ENCODE results near the gene RNF217.

Gene RNF217

DNA sequence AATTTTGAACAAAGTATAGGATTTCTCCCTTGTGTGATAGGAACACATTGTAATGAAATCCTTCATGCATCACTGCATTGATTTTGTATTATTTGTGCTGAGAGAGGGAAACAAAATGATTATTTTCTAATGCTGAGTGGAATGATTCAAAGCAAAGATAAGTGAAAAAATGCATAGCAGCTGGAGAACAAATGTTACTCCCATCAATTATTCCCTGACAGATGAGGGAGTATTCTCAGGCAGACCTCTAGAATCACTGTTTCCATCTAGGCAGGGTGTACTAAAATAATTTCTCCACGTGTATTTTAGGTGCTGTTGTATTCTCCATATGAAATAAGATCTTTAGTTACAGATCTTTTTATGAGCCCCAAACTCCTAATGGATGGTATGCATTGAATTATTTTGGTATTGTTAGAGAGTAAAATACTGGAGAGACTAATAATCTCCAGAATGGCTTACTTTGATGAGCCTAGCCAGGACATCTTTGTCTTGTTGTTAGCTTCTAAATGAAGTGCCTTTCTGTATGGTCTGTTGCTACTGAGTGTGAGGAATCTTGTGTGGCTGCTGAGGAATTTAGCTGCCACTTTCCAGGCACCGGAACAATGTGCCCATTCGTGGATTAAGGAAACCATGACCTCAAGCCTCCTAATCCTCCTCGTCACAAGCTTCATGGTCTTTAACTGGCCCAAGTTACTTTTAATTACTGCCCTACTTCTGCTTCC, 39.6 kb downstream of the RNF217 start:
- no peak for TF ChIP-seq CTCF (IDR thresholded peaks at IDR 0.05; ENCODE audit: borderline replicate concordance, control extremely low read depth, extremely low read depth, insufficient read depth, missing control alignments)
- in situ Hi-C loops (cut with MboI; ENCODE audit: low sequenced_read_pairs, unreplicated experiment) = no loop called here
- no peak for DNase-seq (ENCODE audit: low spot score)

DNA sequence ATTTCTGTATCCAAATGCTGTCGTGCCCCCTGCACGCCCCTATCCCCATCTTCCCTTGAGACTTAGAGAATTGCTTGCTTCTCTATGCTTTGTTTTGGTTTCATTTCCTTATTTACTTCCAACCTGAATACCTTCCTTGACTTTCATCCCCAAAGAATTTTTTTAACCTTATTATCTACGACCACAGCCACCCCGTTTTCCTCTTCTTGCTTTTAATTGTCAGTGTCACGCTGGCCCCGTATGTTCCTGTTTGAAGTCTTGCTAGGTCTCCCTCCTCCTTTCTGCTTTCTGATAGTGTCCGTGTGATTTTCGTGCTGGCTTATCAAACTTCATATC, 40.1 kb downstream of the RNF217 start:
- no peak for TF ChIP-seq CTCF (IDR thresholded peaks at IDR 0.05; ENCODE audit: borderline replicate concordance, control extremely low read depth, extremely low read depth, insufficient read depth, missing control alignments)
- no peak for DNase-seq (ENCODE audit: low spot score)
- in situ Hi-C loops (cut with MboI; ENCODE audit: low sequenced_read_pairs, unreplicated experiment) = no loop called here

- in situ Hi-C loops (cut with MboI; ENCODE audit: low sequenced_read_pairs, unreplicated experiment) = no loop called here
- no peak for TF ChIP-seq CTCF (IDR thresholded peaks at IDR 0.05; ENCODE audit: borderline replicate concordance, control extremely low read depth, extremely low read depth, insufficient read depth, missing control alignments)
- no peak for DNase-seq (ENCODE audit: low spot score)
Measured at GRCh38 chr6:125003070-125003469, 40.8 kb downstream of the RNF217 start.

DNA sequence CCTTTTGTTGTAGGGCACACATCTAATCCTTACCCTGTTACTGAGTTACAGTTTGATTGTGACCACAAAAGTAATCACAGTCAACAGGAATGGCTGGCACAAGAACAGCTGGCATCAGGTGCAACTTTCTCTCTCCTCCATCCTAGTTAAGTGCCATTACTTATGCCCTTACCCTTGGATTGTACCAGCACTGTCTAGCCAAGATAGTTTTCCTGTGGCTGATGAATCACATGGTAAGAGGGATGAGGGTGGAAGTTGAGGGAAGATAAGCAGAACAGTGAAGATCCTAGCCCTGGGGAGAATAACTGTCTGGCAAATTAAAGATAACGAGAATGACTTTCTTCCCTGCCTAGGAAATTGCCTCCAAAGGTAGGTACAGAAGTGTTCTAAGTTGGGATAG, 42.0 kb downstream of the RNF217 start:
- in situ Hi-C loops (cut with MboI; ENCODE audit: low sequenced_read_pairs, unreplicated experiment) = no loop called here
- no peak for TF ChIP-seq CTCF (IDR thresholded peaks at IDR 0.05; ENCODE audit: borderline replicate concordance, control extremely low read depth, extremely low read depth, insufficient read depth, missing control alignments)
- no peak for DNase-seq (ENCODE audit: low spot score)

- no peak for DNase-seq (ENCODE audit: low spot score)
- TF ChIP-seq CTCF (IDR thresholded peaks at IDR 0.05; ENCODE audit: borderline replicate concordance, control extremely low read depth, extremely low read depth, insufficient read depth, missing control alignments) = no peak
- in situ Hi-C loops (cut with MboI; ENCODE audit: low sequenced_read_pairs, unreplicated experiment) = no loop called here
Measured at GRCh38 chr6:125004797-125005595, 42.8 kb downstream of the RNF217 start.

DNA sequence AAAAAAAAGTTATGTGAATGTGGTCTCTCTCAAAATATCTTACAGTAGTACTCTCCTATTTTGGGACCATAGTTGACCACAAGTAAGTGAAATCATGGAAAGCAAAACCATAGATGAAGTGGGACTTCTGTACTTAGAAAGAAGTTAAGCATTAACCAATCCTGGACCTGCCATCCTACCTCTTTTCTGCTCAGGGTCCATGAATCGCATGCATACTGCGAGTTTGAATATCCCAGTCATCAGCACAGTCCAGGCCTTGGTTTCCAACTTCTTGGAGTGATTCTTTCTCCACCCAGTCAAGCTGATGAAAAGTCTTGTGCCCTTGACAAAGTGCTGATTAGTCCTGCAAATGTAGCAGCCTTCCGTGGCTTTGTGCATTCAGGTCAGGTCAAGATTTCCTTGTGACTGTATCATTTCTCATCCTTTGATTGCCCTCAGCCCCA, 46.0 kb downstream of the RNF217 start:
- DNase-seq (ENCODE audit: low spot score) = no peak
- in situ Hi-C loops (cut with MboI; ENCODE audit: low sequenced_read_pairs, unreplicated experiment) = no loop called here
- TF ChIP-seq CTCF (IDR thresholded peaks at IDR 0.05; ENCODE audit: borderline replicate concordance, control extremely low read depth, extremely low read depth, insufficient read depth, missing control alignments) = no peak
